ENCODE data around the gene ENO4.

GRCh38 chr10:116815641-116816415 lies 33.5 kb upstream of the ENO4 start:
- TF ChIP-seq POLR2AphosphoS5 (IDR thresholded peaks at IDR 0.05; ENCODE audit: borderline replicate concordance, low read depth, low read length), result no peak
- no peak for TF ChIP-seq EZH2 (IDR thresholded peaks at IDR 0.05)
- TF ChIP-seq FOXP2 (optimal IDR thresholded peaks at IDR 0.05; ENCODE audit: control extremely low read depth, extremely low read length, insufficient read depth), result no peak

Data from SK-N-MC (cell line).